Measurements from ENCODE around the gene REG3A.

DNA sequence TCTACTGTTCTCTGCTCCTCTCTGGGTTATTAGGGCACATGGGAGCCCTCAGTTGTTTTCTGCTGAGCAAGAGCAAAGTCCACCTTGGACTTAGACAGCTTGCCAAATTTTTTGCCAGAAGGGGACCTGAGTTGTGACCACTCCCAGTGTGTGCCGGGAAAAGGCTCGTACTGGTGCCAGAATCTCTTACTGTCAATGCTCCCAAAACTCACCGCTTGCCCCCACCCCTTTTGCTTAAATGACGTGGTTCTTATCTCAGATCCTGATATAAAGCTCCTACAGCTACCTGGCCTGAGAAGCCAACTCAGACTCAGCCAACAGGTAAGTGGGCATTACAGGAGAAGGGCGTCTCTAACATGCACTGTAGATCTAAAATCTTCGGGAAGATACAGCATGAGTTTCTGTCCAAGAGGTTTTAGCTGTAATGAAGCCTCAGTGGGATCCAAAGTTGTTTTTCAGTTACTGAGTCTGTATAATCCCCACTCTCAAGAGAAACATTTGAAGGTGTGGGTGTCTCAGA lies 39.3 kb downstream of the REG3A start, which contains the start of gene REG1A:
- TF ChIP-seq TAF1 (IDR thresholded peaks at IDR 0.05; ENCODE audit: borderline replicate concordance, insufficient read depth, low read length) (no peak), POLR2AphosphoS5 (IDR thresholded peaks at IDR 0.05; ENCODE audit: low read depth, low read length) (no peak), SIN3A (IDR thresholded peaks at IDR 0.05; ENCODE audit: borderline replicate concordance, insufficient read depth, low read length) (no peak), FOXP2 (optimal IDR thresholded peaks at IDR 0.05; ENCODE audit: borderline replicate concordance, extremely low read depth, extremely low read length, insufficient read depth) (no peak)
- TF ChIP-seq, protein P1, sequence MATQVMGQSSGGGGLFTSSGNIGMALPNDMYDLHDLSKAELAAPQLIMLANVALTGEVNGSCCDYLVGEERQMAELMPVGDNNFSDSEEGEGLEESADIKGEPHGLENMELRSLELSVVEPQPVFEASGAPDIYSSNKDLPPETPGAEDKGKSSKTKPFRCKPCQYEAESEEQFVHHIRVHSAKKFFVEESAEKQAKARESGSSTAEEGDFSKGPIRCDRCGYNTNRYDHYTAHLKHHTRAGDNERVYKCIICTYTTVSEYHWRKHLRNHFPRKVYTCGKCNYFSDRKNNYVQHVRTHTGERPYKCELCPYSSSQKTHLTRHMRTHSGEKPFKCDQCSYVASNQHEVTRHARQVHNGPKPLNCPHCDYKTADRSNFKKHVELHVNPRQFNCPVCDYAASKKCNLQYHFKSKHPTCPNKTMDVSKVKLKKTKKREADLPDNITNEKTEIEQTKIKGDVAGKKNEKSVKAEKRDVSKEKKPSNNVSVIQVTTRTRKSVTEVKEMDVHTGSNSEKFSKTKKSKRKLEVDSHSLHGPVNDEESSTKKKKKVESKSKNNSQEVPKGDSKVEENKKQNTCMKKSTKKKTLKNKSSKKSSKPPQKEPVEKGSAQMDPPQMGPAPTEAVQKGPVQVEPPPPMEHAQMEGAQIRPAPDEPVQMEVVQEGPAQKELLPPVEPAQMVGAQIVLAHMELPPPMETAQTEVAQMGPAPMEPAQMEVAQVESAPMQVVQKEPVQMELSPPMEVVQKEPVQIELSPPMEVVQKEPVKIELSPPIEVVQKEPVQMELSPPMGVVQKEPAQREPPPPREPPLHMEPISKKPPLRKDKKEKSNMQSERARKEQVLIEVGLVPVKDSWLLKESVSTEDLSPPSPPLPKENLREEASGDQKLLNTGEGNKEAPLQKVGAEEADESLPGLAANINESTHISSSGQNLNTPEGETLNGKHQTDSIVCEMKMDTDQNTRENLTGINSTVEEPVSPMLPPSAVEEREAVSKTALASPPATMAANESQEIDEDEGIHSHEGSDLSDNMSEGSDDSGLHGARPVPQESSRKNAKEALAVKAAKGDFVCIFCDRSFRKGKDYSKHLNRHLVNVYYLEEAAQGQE (IDR thresholded peaks at IDR 0.05; ENCODE audit: insufficient read depth in 1 of 2, low read depth in 2 of 2, low read length in 2 of 2), result no peak
